WI38 (cell line): ENCODE measurements around the gene FKRP.
A peak's percentile ranks its signal among the peaks of the same experiment; 100 is the strongest.
"Not testable (repeated sequence)": the region's sequence is repeated elsewhere in the genome, so short reads cannot be mapped to it uniquely, and the experiment has no call there.

Source experiments
- H3K4me3 ChIP-seq: 2 replicates; pipeline ENCODE4 v1.5.1; 2011; ENCODE audit warnings: low read depth, mild to moderate bottlenecking, control low read depth, low read length
- TF ChIP-seq, protein P1 (sequence below): IDR thresholded peaks from 2 replicates; pipeline ENCODE4 v1.5.1; 2012; ENCODE audit warnings: low read depth, mild to moderate bottlenecking, control low read depth, low read length

Gene FKRP

DNA sequence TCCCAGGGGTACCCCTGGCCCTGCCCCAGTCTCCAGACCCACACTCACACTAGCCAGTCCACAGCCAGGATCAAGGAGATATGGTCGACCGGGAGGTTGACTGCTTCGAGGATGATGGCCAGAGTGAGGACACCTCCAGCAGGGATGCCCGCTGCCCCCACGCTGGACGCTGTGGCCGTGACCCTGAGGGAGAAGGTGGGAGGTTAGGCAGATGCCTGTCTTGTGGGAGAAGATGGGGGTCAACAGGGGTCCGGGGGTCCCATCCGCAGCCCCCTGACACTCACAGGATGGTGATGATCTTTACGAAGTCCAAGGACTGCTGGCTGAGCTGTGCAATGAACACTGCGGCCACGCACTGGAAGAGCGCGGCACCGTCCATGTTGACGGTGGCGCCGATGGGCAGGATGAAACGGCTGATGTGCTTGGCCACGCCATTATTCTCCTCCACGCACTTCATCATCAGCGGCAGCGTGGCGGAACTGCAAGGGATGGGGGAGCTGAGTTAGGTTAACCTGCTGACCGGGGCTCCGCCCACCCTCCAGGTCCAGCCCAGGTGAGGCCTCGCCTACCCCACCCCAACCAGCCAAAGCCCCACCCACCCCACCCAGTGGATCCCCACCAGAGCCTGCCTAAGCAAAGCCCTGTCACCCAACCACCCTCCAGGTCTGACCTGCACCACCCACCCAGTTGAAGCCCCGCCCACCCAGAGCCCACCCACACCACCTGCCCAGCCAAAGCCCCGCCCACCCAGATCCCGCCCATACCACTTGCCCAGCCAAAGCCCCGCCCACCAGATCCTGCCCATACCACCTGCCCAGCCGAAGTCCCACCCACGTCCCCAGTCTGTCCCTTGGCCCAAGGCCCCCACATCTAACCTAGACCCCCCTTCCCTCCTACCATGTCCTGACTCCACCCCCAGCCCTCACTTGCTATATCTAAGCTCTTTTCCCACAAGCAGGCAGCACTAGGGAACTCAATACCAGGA lies 31.4 kb downstream of the FKRP start:
- H3K4me3 ChIP-seq = no peak overlapping the region
- TF ChIP-seq, protein P1, sequence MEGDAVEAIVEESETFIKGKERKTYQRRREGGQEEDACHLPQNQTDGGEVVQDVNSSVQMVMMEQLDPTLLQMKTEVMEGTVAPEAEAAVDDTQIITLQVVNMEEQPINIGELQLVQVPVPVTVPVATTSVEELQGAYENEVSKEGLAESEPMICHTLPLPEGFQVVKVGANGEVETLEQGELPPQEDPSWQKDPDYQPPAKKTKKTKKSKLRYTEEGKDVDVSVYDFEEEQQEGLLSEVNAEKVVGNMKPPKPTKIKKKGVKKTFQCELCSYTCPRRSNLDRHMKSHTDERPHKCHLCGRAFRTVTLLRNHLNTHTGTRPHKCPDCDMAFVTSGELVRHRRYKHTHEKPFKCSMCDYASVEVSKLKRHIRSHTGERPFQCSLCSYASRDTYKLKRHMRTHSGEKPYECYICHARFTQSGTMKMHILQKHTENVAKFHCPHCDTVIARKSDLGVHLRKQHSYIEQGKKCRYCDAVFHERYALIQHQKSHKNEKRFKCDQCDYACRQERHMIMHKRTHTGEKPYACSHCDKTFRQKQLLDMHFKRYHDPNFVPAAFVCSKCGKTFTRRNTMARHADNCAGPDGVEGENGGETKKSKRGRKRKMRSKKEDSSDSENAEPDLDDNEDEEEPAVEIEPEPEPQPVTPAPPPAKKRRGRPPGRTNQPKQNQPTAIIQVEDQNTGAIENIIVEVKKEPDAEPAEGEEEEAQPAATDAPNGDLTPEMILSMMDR = no peak

DNA sequence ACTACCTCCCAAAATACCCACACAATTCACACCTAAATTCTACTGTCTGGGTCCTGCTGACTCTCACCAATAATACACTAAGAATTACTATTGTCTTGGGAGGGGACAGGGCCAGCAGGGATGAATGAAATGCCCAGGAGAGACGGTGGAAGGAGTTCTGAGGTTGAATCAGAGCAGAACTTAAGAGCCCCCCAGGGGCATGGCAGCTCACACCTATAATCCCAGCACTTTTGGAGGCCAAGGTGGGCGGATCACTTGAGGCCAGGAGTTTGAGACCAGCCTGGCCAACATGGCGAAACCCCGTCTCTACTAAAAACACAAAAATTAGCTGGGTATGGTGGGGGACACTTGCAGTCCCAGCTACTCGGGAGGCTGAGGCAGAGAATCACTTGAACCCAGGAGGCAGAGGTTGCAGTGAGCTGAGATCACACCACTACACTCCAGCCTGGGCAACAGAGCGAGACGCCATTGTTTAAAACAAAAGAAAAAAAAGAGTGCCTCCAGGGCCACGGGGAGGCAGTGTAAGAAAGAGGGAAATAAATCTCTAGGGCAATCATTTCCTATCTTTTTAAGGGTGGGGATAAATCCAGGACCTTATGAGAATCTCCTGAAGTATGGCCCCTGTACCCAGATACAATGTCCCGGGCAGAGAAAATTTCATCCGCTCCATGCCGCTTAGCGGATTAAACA lies 32.2 kb downstream of the FKRP start:
- not testable (repeated sequence) for H3K4me3 ChIP-seq

DNA sequence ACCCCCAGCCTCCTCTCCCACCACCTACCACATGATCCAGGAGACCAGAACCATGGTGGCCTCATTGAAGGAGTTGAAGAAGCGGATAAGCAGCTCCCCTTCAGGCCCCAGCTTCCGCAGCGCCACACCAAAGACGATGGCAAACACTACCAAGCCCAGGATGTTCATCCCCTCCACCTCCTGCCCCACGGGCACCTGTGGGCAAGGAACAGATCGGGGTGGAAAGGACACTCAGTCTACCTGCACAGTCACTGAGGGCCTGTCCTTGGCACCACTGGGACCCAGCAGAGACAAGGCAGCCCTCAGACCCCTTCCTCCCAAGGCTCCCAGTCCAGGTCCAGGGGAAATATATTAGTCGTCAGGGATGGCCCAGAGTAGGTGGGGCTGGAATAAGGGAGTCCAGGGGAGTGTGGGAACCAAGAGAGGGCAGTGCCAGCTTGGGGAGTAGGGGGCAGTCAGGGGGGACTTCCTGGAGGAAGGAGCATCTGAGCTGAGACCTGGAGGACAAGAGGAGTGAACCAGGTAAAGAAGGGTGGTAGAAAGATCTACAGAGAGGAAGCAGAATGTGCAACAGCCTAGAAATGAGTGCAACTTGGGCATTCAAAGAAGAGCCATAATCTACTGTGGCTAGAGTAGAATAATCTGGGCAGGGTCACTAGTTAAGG lies 36.6 kb downstream of the FKRP start:
- TF ChIP-seq, protein P1 = no peak
- H3K4me3 ChIP-seq = no peak overlapping the region

DNA sequence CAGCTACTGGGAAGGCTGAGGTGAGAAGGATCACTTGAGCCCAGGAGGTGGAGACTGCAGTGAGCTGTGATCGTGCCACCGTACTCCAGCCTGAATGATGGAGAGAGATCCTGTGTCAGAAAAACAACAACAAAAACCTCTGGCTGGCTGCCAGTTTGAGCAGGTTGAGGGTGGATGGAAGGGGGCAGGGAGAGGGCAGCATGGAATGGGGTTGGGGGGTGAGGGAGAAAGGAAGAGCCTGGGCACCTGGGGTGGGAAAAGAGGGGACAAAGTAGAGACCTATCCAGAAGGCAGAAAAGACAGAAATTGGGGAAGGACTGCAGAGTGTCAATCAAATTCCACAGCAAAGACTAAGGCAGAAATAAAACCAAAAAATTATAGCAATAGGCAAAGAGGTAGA lies 37.8 kb downstream of the FKRP start:
- TF ChIP-seq, protein P1 = no peak
- peak overlapping the region; percentile 83 for H3K4me3 ChIP-seq

DNA sequence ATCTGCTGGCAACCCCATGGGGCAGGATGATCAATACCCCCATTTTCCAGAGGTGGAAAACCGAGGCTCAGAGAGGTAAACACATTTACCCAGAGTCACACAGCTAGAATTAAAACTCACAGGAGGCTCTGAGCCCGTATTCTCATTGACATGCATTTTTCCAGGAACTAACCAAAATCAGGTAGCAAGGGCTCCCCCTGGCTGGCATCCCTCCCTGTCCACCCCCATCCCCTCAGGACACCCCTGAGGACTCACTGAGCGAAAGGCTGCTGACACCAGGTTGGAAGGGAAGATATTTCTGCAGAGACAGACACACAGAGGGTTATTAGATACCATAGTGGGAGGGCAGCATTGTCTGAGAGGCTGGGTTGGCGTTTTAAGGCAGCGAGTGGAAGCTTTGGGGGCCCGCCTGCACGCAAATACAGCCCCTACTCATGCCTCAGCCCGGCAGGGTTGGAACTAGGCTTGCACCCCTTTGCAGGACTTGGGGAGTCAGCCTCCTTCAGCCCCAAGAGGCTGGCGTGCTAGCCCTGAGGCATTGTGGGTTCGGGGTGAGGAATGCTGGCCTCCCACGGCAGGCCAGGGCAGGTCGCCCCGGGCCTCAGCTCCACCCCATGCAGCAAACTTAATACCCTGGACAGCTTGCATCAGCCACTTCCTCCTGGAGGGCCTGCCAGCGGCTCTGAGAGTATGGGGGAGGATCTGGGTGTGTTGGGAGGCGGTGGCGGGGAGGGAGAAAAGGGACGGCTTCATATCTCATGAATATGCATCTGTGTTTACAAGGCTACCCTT lies 38.6 kb downstream of the FKRP start:
- peak overlapping the region; percentile 83 for H3K4me3 ChIP-seq
- TF ChIP-seq, protein P1 = 0 out of 2 replicates have a peak, but pooled peaks have one; percentile 25

DNA sequence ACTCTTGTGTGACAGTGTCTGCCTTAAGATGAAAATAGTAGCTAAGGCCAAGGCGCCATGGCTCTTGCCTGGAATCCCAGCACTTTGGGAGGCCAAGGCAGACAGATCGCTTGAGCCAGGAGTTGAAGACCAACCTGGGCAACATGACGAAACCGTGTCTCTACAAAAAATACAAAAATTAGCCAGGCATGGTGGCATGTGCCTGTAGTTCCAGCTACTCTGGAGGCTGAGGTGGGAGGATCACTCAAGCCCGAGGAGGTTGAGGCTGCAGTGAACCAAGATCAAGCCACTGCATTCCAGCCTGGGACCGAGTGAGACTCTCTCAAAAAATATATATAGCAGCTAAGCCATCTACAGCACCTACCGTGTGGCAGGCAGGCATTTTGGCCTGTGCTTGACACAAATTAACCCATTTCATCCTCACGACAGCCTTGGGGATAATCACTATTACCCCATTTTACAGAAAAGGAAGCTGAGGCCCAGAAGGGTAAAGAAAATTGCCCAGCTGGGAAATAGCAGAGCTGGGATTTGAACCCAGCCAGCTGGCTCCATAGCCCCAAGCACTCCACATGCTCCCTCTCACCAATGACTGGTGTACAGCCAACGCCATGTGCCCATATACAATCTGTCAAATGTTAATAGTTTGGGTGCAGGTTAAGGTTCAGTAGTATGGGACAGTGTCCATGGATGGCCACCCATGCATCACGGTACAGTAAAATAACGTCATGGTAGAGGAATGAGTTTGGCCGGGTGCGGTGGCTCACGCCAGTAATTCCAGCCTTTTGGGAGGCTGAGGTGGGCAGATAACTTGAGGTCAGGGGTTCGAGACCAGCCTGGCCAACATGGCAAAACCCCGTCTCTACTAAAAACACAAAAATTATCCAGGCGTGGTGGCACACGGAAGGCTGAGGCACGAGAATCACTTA lies 39.5 kb downstream of the FKRP start:
- TF ChIP-seq, protein P1 = no peak
- peak overlapping the region; percentile 83 for H3K4me3 ChIP-seq
